ENCODE results near the gene RXRA. TPM values are rescaled to one million over a fixed set of nuclear protein-coding genes. Genes with fewer than 3 reads are reported as not detected.

Gene RXRA
- total RNA-seq, 1 donor = 26.4 TPM

DNA sequence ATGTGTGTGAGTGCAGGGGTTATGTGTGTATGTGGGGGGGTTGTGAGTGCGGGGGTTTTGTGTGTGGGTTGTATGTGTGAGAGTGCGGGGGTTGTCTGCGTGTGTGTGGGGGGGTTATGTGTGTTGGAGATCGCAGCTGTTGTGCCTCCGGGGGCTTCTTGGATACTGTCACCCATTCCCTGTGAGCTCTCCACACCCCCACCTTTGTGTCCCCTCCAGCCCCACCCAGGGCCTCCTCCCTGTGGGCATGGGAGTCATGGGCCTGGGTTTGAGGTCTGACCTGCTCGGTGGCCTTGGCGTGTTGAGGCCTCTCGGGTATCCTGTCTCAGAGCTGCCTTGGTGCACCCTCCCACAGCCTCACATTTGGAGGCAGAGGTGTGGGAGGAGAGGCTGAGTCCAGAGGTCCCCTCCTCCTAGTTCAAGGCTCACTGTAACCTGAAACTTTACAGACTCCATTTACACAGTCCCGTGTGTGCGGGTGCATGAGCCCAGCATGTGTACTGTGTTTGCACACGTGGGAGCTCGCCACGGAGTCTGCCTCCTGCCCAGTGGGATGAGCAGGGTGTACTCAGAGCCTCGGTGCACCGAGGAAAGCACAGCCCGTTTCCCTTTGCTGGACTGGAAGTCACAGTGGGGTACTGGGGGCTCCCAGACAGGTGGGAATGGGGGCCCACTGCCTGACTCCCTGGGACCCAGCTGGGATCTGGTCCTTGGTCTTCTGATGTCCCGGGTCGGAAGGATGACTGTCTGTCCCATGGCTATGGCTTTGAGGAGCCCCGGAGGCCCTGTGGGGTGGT lies 43.4 kb downstream of the RXRA start:
- H3K79me2 ChIP-seq (ENCODE audit: insufficient read depth, low read length) = peaks cover 98% of the 10 kb centered on the region
- H3K36me3 ChIP-seq (ENCODE audit: insufficient read depth, low read length) = no peaks in the 10 kb centered on the region
- peaks cover 24% of the 10 kb centered on the region for H3K4me1 ChIP-seq (ENCODE audit: insufficient read depth, low read length)
- no peak overlapping the region for H3K4me3 ChIP-seq (ENCODE audit: insufficient read depth, low read length)
- no peaks in the 10 kb centered on the region for H3K9me3 ChIP-seq (ENCODE audit: low read depth, low read length)
- H2AFZ ChIP-seq (ENCODE audit: low read length) = no peak overlapping the region
- no peaks in the 10 kb centered on the region for H3K27me3 ChIP-seq (ENCODE audit: insufficient read depth, low read length)
- no peak overlapping the region for H3K27ac ChIP-seq (ENCODE audit: low read depth, low read length)
- DNase-seq (ENCODE audit: insufficient read length, low spot score, missing footprints) = no peak
- H4K20me1 ChIP-seq (ENCODE audit: insufficient read depth, low read length) = peaks cover 85% of the 10 kb centered on the region
- H3K4me2 ChIP-seq (ENCODE audit: insufficient read depth, low read length) = no peak overlapping the region
- TF ChIP-seq, protein P1, sequence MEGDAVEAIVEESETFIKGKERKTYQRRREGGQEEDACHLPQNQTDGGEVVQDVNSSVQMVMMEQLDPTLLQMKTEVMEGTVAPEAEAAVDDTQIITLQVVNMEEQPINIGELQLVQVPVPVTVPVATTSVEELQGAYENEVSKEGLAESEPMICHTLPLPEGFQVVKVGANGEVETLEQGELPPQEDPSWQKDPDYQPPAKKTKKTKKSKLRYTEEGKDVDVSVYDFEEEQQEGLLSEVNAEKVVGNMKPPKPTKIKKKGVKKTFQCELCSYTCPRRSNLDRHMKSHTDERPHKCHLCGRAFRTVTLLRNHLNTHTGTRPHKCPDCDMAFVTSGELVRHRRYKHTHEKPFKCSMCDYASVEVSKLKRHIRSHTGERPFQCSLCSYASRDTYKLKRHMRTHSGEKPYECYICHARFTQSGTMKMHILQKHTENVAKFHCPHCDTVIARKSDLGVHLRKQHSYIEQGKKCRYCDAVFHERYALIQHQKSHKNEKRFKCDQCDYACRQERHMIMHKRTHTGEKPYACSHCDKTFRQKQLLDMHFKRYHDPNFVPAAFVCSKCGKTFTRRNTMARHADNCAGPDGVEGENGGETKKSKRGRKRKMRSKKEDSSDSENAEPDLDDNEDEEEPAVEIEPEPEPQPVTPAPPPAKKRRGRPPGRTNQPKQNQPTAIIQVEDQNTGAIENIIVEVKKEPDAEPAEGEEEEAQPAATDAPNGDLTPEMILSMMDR (IDR thresholded peaks at IDR 0.05; ENCODE audit: extremely low read depth, low read depth, low read length) = no peak

DNA sequence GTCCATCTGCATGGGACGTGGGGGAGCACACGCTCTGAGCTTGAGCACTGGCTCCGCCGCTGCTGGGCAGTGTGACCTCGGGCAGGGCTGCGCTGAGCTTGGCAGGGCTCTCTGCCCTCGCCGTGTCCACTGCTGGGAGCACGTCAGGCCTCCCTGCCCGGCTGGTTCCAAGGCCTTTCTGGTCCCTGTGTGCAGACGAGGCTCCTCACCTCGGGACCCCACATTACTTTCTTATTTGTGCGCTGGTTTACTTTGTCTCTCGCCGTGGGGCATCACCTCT lies 43.9 kb downstream of the RXRA start:
- peaks cover 30% of the 10 kb centered on the region for H3K4me1 ChIP-seq (ENCODE audit: insufficient read depth, low read length)

DNA sequence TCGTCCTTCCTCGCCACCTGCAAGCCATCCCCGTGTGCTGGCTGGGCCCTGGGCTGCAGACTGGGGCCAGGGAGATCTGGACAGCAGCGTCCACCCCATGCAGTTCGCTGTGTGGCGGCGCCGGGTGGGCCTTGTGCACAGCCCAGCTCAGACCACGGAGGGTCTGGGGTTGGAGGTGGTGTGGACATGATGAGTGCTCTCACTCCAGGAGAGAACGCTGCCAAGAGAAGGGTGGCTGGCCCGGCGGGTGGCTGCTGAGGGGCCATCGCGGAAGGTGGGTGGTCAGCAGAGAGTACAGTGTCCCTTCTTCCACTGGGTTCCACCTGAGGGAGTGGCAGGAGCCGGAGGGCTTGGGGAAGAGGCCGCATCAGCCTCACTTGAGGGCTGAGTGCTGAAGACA lies 44.4 kb downstream of the RXRA start:
- Histone ChIP-seq H3K79me2 (ENCODE audit: insufficient read depth, low read length) (peaks cover 98% of the 10 kb centered on the region), H3K4me3 (ENCODE audit: insufficient read depth, low read length) (no peak overlapping the region), H3K36me3 (ENCODE audit: insufficient read depth, low read length) (no peaks in the 10 kb centered on the region), H3K4me1 (ENCODE audit: insufficient read depth, low read length) (peaks cover 34% of the 10 kb centered on the region), H3K9me3 (ENCODE audit: low read depth, low read length) (no peaks in the 10 kb centered on the region), H3K4me2 (ENCODE audit: insufficient read depth, low read length) (no peak overlapping the region), H4K20me1 (ENCODE audit: insufficient read depth, low read length) (peaks cover 85% of the 10 kb centered on the region), H2AFZ (ENCODE audit: low read length) (no peak overlapping the region), H3K27ac (ENCODE audit: low read depth, low read length) (no peak overlapping the region), H3K27me3 (ENCODE audit: insufficient read depth, low read length) (no peaks in the 10 kb centered on the region)
- TF ChIP-seq, protein P1 (IDR thresholded peaks at IDR 0.05; ENCODE audit: extremely low read depth, low read depth, low read length) = no peak
- no peak for DNase-seq (ENCODE audit: insufficient read length, low spot score, missing footprints)

More for the DNA sequence above, 43.9 kb downstream of the RXRA start:
- peaks cover 85% of the 10 kb centered on the region for H4K20me1 ChIP-seq (ENCODE audit: insufficient read depth, low read length)
- DNase-seq (ENCODE audit: insufficient read length, low spot score, missing footprints) = no peak
- no peak overlapping the region for H3K4me2 ChIP-seq (ENCODE audit: insufficient read depth, low read length)
- no peaks in the 10 kb centered on the region for H3K27me3 ChIP-seq (ENCODE audit: insufficient read depth, low read length)
- no peak overlapping the region for H2AFZ ChIP-seq (ENCODE audit: low read length)
- no peaks in the 10 kb centered on the region for H3K36me3 ChIP-seq (ENCODE audit: insufficient read depth, low read length)
- TF ChIP-seq, protein P1 (IDR thresholded peaks at IDR 0.05; ENCODE audit: extremely low read depth, low read depth, low read length) = no peak
- no peak overlapping the region for H3K27ac ChIP-seq (ENCODE audit: low read depth, low read length)
- H3K79me2 ChIP-seq (ENCODE audit: insufficient read depth, low read length) = peaks cover 98% of the 10 kb centered on the region
- H3K9me3 ChIP-seq (ENCODE audit: low read depth, low read length) = no peaks in the 10 kb centered on the region
- H3K4me3 ChIP-seq (ENCODE audit: insufficient read depth, low read length) = no peak overlapping the region

DNA sequence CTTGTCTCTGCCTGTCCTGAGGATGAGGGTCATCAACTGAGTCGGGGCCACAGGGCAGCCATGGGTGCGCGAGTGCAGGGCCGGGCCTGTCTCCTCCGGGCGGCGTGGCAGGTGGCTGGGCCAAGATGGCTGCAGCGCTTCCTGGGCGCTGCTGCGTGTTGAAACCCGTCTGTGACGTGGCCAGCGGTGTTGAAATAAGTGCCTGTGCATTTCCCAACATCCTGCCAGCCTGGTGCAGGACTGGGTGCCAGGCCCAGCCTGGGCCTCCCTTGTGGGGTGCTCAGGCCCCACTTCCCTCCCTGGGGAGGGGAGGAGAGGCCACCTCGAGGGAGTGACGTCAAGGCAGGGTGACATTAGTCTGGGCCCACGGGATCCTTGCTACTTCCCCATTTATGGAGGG lies 45.5 kb downstream of the RXRA start:
- peaks cover 83% of the 10 kb centered on the region for H4K20me1 ChIP-seq (ENCODE audit: insufficient read depth, low read length)
- no peak for DNase-seq (ENCODE audit: insufficient read length, low spot score, missing footprints)
- peaks cover 23% of the 10 kb centered on the region for H3K4me1 ChIP-seq (ENCODE audit: insufficient read depth, low read length)
- no peak overlapping the region for H2AFZ ChIP-seq (ENCODE audit: low read length)
- TF ChIP-seq, protein P1 (IDR thresholded peaks at IDR 0.05; ENCODE audit: extremely low read depth, low read depth, low read length) = no peak
- no peak overlapping the region for H3K27ac ChIP-seq (ENCODE audit: low read depth, low read length)
- H3K4me3 ChIP-seq (ENCODE audit: insufficient read depth, low read length) = no peak overlapping the region
- no peaks in the 10 kb centered on the region for H3K27me3 ChIP-seq (ENCODE audit: insufficient read depth, low read length)
- H3K79me2 ChIP-seq (ENCODE audit: insufficient read depth, low read length) = peaks cover 98% of the 10 kb centered on the region
- H3K9me3 ChIP-seq (ENCODE audit: low read depth, low read length) = no peaks in the 10 kb centered on the region
- no peak overlapping the region for H3K4me2 ChIP-seq (ENCODE audit: insufficient read depth, low read length)
- H3K36me3 ChIP-seq (ENCODE audit: insufficient read depth, low read length) = no peaks in the 10 kb centered on the region
